Measurements from ENCODE around the gene RASSF5. TPM values are rescaled to one million over a fixed set of nuclear protein-coding genes. Genes with fewer than 3 reads are reported as not detected.

The RASSF5 gene
- total RNA-seq, 1 experiment from 2014 or later: 2.1 TPM

GRCh38 chr1:206563367-206564207, 56.3 kb downstream of the RASSF5 start (continued):
- no peak for TF ChIP-seq NFYB (CRISPR knock-in tag; conservative IDR thresholded peaks at IDR 0.05; ENCODE audit: low read depth)
- TF ChIP-seq MYBL2 (CRISPR knock-in tag; IDR thresholded peaks at IDR 0.05): no peak
- no peak for TF ChIP-seq SMAD3 (CRISPR knock-in tag; IDR thresholded peaks at IDR 0.05; ENCODE audit: borderline replicate concordance)
- no peak for TF ChIP-seq SOX15 (CRISPR knock-in tag; IDR thresholded peaks at IDR 0.05)
- no peak for TF ChIP-seq JUN (CRISPR knock-in tag; IDR thresholded peaks at IDR 0.05)

GRCh38 chr1:206565995-206566394, 58.7 kb downstream of the RASSF5 start:
- ChIA-PET POLR2A (no interaction called here), CTCF (interaction anchor here (0.7 to 1.6 kb wide), 5 partner anchors 8 to 87 kb away, joined by 3 to 7 read pairs (median 5); partner anchors contain the start of gene EIF2D)
- no peak overlapping the region for H3K4me3 Mint-ChIP-seq
- ATAC-seq: no peak
- no peaks in the 10 kb centered on the region for H3K9me3 Mint-ChIP-seq
- H3K4me1 Mint-ChIP-seq: peaks cover 17% of the 10 kb centered on the region
- H3K27ac Mint-ChIP-seq: no peak overlapping the region
- no peaks in the 10 kb centered on the region; the same call in none of the 2 replicates for H3K27me3 Mint-ChIP-seq (ENCODE audit: low read depth)
- no peak for DNase-seq (ENCODE audit: low spot score)
- no peak for TF ChIP-seq OVOL2 (CRISPR knock-in tag; IDR thresholded peaks at IDR 0.05; ENCODE audit: borderline replicate concordance)
- TF ChIP-seq, protein P1, sequence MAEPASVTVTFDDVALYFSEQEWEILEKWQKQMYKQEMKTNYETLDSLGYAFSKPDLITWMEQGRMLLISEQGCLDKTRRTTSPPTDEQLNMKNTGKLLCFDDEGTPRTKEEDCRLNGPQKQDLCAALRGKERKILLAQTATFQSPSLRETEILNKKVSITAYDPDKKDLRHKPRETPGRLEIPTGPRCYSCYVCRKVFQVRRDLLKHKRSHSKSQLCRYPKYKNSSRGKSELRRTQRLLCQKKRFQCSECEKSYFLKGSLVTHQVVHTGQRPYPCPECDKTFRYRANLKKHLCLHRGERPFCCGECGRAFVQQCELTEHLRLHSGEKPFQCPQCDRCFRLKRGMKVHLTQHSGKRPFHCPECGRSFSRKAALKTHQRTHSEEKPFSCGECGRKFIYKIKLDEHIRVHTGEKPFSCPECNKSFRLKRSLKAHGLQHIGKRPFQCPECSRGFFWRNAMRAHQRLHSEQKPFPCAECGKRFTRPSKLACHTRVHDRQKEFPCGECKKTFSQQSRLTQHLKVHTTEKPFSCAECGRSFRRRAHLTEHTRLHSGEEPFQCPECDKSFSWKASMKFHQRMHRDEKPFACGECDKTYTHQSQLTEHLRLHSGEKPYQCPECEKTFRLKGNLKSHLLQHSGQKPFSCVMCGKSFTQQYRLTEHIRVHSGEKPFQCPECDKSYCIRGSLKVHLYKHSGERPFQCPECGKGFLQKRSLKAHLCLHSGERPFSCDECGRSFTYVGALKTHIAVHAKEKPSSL (CRISPR knock-in tag; conservative IDR thresholded peaks at IDR 0.05): no peak
- TF ChIP-seq EMX1 (CRISPR knock-in tag; IDR thresholded peaks at IDR 0.05): no peak
- no peak for TF ChIP-seq ZNF138 (CRISPR knock-in tag; conservative IDR thresholded peaks at IDR 0.05)
- no peak for TF ChIP-seq ZSCAN18 (CRISPR knock-in tag; IDR thresholded peaks at IDR 0.05)
- TF ChIP-seq, protein P2, sequence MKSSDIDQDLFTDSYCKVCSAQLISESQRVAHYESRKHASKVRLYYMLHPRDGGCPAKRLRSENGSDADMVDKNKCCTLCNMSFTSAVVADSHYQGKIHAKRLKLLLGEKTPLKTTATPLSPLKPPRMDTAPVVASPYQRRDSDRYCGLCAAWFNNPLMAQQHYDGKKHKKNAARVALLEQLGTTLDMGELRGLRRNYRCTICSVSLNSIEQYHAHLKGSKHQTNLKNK (CRISPR knock-in tag; IDR thresholded peaks at IDR 0.05): no peak
- no peak for TF ChIP-seq USF2 (CRISPR knock-in tag; IDR thresholded peaks at IDR 0.05)
- no peak for TF ChIP-seq NFATC4 (CRISPR knock-in tag; IDR thresholded peaks at IDR 0.05)
- TF ChIP-seq, protein P3, sequence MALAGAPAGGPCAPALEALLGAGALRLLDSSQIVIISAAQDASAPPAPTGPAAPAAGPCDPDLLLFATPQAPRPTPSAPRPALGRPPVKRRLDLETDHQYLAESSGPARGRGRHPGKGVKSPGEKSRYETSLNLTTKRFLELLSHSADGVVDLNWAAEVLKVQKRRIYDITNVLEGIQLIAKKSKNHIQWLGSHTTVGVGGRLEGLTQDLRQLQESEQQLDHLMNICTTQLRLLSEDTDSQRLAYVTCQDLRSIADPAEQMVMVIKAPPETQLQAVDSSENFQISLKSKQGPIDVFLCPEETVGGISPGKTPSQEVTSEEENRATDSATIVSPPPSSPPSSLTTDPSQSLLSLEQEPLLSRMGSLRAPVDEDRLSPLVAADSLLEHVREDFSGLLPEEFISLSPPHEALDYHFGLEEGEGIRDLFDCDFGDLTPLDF (CRISPR knock-in tag; IDR thresholded peaks at IDR 0.05): no peak
- no peak for TF ChIP-seq NR3C1 (CRISPR knock-in tag; conservative IDR thresholded peaks at IDR 0.05; ENCODE audit: low read depth)
- TF ChIP-seq RELA (CRISPR knock-in tag; IDR thresholded peaks at IDR 0.05; ENCODE audit: borderline replicate concordance): no peak
- no peak for TF ChIP-seq GRHL2 (CRISPR knock-in tag; IDR thresholded peaks at IDR 0.05; ENCODE audit: insufficient replicate concordance, severe bottlenecking)
- no peak for TF ChIP-seq HMGA2 (CRISPR knock-in tag; IDR thresholded peaks at IDR 0.05)
- no peak for TF ChIP-seq ZNF396 (CRISPR knock-in tag; IDR thresholded peaks at IDR 0.05; ENCODE audit: borderline replicate concordance)
- H3K36me3 Mint-ChIP-seq: no peaks in the 10 kb centered on the region

Data from WTC11 (cell line).